NCI-H128 (cell line): Measurements from ENCODE around the gene PLCH1.

Experiments used
- DNase-seq: peaks from one replicate; lab custom pipeline; 2025; ENCODE audit not compliant: unreplicated experiment; lab: John Stamatoyannopoulos, UW

PLCH1 gene

GRCh38 chr3:155747286-155747945 lies 2.5 kb upstream of the PLCH1 start:
- no peak for DNase-seq

DNA sequence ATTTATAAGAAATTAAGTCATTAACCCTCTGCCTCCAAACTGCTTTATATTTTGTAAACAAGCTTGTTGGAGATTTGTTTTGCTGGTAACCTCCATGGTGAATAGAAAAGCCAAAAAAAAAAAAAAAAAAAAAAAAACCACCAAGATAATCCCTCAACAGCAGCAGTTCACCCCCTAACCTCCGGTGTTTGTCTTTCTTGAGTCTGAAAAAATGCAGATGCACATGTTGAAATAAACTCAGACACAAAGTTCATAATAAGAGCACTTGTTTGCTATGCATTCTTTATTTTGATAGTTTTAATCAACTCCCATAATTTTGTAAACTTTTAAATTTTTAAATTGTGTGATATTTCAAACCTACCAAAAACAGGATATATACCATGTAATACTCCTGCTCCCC lies 1.8 kb upstream of the PLCH1 start:
- DNase-seq, result no peak

GRCh38 chr3:155745795-155746550 lies 1.1 kb upstream of the PLCH1 start:
- peak; percentile 49 for DNase-seq

DNA sequence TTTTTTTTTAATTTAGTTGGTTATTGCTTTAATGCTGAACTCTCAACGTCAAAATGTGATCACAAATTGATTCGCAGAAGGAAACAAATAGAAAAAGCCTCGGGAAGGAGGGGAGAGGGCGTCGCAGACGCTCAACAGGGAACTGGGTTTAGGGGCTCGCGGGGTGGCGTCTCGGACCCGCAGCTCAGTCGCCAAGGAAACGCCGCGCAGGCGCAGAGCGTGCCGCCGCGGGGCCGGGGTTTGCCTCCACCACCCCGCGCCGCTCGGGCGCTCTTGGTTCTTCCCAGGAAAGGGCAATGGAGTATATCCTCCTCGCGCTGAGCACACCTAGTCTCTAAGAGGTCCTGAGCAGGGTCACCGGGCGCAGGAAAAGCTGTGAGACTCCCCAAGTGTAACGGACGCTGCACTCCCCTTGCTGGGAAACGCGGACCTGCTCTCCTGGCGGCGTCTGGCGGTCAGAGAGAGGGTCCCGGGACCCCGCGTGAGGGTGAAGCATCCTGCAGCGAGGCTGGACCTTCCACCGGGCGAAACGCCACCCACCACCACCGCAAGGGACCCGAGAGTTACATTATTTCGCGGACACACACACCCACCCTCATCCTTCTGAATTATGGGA lies 753 bp downstream of the PLCH1 start:
- DNase-seq, result peak; percentile 58

DNA sequence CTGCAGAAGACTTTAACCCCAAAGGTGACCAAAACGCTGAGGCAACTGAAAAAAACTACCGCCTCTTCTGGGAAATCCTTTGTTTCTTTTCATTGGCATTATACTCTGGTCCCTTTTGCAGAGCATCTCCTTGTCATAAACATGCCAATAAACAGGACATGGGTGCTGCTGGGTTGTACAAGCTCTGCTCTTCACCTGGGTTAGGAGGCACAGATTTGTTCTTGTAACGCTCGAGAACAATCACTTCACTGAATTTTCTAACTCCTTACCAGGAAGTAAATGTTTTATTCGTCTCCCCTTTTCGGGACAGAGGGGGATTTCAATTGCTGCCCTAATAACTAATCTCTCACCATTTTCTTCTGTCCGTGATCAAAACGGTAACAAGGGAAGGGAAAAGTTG lies 1.3 kb downstream of the PLCH1 start:
- DNase-seq, result no peak

- DNase-seq, result no peak
Measured at GRCh38 chr3:155742349-155742965, 2.4 kb downstream of the PLCH1 start.

- no peak for DNase-seq
Measured at GRCh38 chr3:155741603-155742002, 3.3 kb downstream of the PLCH1 start.

- DNase-seq, result no peak
Measured at GRCh38 chr3:155741101-155741500, 3.8 kb downstream of the PLCH1 start.

DNA sequence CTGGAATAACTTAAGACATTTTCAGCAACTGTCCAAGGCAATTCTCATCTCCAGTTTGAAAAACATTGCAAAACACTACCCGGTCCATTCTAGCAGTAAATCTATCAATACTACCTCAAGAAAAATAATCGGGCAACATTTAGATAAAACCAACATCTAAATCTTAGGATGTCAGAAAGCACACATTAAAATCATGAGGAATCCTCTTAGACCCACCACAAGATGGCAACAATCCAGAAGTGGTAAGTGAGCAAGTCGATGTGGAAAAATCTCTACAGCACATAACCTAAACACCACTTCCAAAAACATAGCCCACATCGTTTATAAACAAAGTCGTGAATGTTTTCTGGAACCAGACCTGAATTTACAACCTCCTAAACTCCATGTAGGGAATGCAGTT lies 5.7 kb downstream of the PLCH1 start:
- no peak for DNase-seq

DNA sequence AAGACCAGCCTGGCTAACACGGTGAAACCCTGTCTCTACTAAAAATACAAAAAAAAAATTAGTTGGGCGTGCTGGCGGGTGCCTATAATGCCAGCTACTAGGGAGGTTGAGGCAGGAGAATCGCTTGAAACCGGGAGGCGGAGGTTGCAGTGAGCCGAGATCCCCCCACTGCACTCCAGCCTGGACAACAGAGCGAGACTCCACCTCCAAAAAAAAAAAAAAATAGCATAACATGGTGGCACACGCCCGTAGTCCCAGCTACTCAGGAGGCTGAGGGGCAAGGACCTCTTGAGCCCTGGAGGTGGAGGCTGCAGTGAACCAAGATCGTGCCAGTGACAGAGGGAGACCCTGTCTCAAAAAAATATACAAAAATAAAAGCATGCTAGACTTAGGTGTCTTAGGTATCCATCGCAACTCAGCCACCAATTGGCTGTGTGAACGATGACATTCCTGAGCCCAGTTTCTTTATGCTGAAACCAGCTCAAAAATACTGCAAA lies 6.2 kb downstream of the PLCH1 start:
- no peak for DNase-seq

GRCh38 chr3:155737844-155738460 lies 6.9 kb downstream of the PLCH1 start:
- DNase-seq, result no peak

- no peak for DNase-seq
Measured at GRCh38 chr3:155736381-155736780, 8.5 kb downstream of the PLCH1 start.

- DNase-seq, result no peak
Measured at GRCh38 chr3:155730843-155731242, 14.0 kb downstream of the PLCH1 start.

GRCh38 chr3:155727836-155728235 lies 17.0 kb downstream of the PLCH1 start:
- no peak for DNase-seq

DNA sequence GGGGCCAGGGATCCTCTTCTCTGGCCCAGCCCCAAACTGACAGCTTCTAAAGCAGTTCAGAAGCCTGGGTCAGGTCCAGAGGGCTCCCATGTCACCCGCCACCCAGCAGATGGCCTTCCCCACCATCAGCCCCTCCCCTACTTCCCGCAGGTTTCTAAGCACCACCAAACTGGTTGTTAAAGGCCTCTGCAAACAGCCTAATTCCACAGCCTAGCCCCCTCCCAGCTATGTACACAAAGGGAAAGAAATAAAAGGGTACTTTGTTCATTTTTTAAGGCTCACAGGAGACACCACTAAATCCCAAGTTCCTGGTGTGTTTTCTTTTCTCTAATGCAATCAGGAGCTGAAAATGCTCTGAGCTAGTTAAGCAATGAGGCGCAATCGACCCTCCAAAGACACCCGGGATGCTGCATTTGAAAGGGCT lies 30.6 kb downstream of the PLCH1 start:
- no peak for DNase-seq

DNA sequence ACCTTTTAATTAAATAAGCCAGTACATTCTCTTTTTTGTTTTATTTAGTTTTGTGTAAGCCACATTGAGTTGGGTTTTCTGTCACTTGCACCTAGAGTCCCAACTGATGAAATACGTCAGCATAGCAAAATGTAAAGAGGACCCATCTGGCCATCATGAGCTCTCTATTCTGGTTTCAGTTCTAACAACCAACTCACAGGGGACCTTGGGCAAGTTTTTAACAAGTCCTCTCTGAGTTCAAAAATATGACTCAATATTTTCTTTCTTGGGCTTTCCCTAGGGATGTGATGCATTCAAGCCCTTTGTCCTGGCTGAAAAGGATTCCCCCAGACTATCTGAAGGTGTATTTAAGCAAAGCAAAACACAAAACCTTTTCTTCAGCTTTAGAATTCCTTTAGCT lies 32.9 kb downstream of the PLCH1 start:
- no peak for DNase-seq

- DNase-seq, result no peak
Measured at GRCh38 chr3:155704771-155705559, 39.9 kb downstream of the PLCH1 start.

- DNase-seq, result no peak
Measured at GRCh38 chr3:155704061-155704460, 40.8 kb downstream of the PLCH1 start.

DNA sequence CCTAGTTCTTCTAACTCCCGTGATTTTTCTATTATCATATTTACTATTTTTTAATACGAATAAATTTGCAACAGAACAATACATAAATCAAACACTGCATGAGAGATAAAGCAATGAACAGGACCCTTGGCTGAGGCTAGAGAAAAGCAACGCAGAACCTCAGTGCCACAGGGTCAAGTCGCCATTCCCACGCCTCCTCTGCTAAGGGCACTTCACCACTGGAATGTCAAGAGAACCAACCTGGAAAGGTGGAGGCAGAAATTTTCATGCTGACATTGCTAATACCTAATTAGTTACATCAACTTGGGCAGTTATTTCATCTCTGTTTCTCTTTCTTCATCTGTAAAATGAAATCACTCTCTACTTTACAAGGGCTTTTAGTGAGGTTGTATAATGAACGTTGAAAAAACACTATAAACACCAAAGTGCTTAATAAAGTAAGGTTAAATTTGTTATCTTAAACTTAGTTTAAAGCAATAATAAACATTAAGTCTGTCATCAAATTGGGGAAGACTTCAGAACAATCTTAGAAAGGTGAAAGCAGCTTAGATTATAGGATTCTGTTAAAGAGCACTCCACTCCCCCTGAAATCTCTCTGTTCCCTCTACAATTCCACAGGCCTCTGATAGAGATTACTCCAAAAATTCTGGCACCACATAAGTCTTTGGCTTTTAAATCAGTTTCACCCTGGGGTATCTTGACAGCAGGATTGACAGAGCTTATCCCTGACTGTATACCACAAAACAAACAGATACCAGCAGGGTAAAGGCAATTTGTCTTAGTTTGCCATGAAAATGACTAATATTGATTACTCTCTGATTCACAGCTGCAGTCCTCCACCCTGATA lies 41.9 kb downstream of the PLCH1 start:
- DNase-seq, result no peak
